GM08714 (cell line): ENCODE measurements around the gene PAPPA2.

Source experiments
- H3K4me3 ChIP-seq: fragments of 200-500 bp; sonication (Bioruptor generic); 2 replicates; pipeline ENCODE4 v1.5.1; 2014; ENCODE audit warnings: mild to moderate bottlenecking, low read length, inconsistent platforms
- ZNF274 ChIP-seq: IDR thresholded peaks from 2 replicates; pipeline ENCODE4 v1.6.1; 2012; ENCODE audit warnings: mild to moderate bottlenecking, low read depth, low read length

PAPPA2 gene

DNA sequence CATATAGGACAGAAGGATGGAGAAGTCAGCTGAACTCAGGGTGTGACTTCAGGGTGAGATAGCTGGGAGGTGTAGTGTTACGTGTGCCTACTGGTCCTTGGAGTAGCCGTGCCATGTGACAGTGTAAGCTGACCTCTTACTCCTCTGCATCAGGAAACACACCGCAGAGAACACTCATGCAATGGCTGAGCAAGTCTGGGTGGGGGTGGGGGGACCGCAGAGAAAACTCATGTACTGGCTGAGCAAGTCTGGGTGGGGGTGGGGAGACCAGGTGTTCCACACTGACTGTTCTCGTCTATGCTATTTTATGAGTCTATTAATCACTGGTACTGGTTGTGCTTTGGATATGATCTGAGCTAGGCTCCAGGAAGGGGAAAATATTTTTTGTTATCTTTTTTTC is 233.1 kb downstream of the PAPPA2 start:
- no peak overlapping the region for H3K4me3 ChIP-seq
- TF ChIP-seq ZNF274 = no peak

DNA sequence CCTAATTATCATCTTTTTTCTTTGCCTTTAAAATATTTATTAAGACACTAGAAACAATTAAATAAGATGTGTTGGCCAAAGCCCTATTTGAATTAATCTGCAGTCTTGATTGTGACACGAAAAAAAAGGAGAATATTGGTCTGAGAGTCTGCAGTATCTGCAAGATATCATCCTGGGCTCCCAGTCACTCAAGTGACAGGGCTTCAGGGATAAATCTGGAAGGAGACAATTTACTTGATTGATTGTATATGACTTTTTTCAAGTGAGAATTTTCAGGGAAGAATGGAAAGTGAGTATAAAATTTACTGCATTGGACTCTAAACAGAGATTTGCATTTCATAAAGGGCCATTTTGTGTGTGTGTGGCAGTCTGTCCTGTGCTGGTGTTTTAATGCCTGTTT is 233.7 kb downstream of the PAPPA2 start:
- no peak overlapping the region for H3K4me3 ChIP-seq
- no peak for TF ChIP-seq ZNF274

DNA sequence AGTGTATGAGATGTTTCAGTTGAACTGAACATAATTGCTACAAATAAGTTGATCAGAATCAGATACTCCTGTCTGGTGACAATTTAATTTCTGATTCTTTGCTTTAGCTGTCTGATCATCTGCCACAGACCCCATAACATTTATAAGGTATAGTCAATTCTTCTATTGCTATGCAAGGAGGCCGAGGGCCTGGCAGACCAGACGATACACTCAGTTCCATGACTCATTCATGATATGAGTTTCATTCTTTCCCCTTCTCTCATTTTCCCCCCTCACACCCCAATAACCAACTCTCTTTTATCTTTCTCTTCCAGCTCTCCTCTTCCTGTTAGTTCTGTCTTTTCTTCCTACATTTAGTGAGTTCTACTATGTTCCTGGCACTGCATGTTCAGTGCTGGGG is 236.8 kb downstream of the PAPPA2 start:
- no peak overlapping the region for H3K4me3 ChIP-seq
- no peak for TF ChIP-seq ZNF274

DNA sequence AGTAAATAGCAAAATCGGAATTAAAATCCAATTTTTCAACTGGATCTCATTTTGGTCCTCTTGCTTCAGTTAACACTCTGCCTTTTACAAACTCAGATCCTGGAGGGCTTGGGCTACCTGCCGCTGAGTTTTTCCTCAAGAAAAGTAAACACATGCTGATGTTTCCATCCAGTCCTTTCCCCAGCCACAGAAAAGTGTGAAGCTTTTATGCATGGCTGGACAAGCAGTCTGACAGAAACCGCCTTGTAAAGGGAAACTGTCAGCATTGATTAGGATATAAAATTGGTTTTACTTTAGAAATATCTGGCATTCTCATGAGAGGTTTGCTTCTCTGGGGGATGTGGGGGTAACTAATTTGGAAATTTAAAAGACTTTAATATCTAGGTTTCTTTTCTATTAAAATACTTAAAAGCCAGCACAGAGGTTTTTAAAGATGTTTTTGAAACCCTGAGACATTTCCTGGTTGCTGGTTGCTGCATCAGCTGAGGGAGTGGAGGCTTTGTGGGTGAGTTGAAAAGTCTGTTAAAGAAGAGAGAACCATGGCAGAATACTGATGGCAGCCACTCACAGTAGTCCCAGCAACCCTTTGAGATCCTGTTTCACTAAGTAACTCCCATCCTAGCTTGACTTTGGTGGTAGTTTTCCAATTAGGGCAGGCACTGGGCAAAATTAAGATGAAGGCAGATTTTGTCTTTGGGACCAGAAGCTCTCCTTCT is 238.3 kb downstream of the PAPPA2 start:
- no peak overlapping the region for H3K4me3 ChIP-seq
- no peak for TF ChIP-seq ZNF274

DNA sequence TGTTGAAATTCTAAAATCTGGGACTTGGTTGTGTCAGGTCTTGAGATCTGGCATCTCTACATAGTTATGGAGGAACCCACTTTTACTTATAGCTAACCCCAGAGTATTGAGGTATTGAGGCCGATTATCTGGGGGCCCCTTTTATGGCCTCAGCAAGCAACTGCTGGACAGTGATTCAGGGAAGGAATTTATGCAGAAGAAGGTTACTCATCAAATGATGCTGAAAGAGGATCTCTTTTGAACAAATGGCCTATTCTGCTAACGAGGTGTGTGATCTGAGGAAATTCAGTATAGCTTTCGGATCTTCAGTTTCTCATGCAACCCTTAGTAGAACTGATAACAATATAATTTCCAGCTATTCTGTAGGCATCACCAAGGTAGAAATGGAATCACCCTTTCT is 239.9 kb downstream of the PAPPA2 start:
- no peak for TF ChIP-seq ZNF274

DNA sequence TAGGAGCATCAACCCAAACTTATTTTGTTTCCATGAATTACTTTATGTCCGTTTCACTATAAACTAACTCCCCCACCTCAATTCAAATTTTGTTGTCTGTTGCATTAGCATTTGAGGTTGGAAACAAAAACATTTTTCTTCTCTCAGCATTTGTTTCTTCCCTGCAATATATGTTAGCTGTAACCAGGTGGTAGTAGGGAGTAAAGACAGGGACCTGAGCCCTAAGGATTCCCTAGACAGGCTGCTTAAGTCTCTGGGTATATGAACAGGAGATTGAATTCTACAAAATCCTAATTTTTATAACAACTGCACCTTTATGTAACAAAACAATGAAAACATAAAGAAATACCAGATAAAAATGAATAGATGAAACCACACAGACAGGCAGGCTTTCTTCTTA is 242.6 kb downstream of the PAPPA2 start:
- no peak overlapping the region for H3K4me3 ChIP-seq
- no peak for TF ChIP-seq ZNF274

More for the DNA sequence above, 239.9 kb downstream of the PAPPA2 start:
- H3K4me3 ChIP-seq = no peak overlapping the region

DNA sequence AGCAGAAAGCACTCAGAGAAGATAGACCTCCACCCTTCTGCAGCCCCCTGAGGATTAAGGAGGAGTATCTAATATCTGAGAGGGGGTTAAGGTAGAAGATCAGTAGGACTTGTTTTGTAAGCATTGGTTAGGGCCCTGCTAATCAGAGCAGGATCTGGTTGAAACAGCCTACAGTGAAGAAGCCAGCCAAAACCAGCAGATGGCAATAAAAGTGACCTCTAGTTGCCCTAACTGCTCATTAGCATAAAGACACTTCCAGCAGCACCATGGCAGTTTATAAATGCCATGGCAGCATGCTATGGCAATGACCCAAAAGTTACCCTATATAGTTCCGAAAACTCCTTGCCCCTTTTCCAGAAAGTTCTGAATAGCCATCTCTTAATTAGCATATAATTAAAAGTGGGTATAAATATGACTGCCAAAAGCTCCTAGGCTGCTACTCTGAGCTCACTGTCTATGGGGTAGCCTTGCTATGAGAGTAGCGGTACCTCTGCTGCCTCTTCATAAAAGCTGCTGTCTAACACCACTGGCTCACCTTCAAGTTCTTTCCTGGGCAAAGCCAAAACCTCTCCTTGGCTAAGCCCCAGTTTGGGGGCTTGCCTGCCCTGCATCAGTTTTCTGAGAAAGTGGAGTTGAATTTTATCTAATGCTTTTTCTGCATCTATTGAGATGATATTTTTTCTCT is 254.2 kb downstream of the PAPPA2 start:
- TF ChIP-seq ZNF274 = no peak
- no peak overlapping the region for H3K4me3 ChIP-seq

DNA sequence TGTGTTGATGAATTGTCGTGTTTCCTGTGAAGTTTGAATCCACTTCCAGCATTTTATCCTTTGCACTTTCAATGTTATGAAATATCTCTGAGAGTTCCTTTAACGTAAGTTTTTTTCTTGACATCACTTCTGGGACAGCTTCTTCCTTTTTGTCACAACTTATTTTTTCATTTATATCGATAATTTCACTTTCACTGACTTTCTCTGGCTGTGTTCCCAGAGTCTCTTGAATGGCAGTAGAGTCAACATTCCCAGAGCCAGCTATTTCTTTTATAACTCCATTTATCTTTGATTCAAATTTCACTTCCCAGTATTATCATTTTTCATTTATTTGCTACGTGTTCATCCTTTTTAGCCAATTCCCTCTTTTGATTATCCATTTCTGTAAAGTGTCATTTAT is 256.5 kb downstream of the PAPPA2 start:
- H3K4me3 ChIP-seq = no peak overlapping the region
- no peak for TF ChIP-seq ZNF274

DNA sequence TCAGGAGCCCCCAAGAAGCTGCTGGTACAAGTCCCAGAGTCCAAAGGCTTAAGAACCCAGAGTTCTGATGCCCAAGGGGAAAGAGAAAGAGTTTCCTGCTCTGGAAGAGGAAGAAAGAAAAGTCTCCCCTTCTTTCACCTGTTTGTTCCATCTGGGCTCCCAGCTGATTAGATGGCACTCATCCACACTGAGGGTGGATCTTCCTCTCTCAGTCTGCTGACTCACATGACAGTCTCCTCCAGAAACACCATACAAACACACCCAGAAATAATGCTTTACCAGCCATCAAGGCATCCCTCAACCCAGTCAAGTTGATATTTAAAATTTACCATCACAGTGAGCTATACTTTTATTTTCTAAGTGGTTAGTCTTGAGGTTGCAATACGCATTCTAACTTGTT is 257.9 kb downstream of the PAPPA2 start:
- no peak overlapping the region for H3K4me3 ChIP-seq
- no peak for TF ChIP-seq ZNF274

DNA sequence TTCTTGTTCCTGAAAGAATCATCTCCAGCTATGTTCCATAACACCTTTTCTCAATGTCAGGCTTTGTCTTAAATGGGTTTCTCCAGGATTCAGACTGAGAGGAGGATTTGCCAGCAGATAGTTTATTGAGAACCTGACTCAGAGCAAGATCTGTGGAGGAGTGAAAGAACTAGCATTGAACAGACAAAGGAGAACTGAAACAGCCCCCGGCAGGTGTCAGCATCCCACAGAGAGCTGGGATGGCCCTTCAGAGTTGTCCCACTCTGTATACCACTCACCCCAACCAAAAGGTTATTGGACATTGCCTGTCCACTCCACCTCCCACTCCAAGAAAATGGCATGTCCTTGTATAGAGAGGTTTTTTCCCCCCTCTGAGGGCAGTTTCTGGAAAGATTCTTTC is 270.7 kb downstream of the PAPPA2 start:
- TF ChIP-seq ZNF274 = no peak
- H3K4me3 ChIP-seq = no peak overlapping the region

DNA sequence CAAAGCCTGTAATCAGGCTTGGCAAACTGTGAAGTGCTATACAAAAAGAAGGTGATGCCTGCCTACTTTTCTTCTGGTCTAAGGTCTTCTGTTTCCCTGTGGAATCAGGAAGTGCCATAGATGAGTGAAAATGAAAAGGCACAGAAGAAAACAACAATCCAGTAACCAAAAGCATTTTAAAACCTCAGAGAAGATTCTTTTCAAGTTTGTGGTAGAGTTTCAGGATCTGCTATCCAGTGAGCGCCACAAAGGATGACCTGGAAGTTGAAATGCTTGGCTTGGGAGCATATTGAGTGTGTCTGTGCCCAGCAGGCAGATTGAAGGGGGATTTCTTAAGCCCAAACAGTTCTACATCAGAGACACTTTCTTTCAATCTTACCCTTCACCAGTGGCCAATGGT is 272.2 kb downstream of the PAPPA2 start:
- no peak for TF ChIP-seq ZNF274
- H3K4me3 ChIP-seq = no peak overlapping the region

DNA sequence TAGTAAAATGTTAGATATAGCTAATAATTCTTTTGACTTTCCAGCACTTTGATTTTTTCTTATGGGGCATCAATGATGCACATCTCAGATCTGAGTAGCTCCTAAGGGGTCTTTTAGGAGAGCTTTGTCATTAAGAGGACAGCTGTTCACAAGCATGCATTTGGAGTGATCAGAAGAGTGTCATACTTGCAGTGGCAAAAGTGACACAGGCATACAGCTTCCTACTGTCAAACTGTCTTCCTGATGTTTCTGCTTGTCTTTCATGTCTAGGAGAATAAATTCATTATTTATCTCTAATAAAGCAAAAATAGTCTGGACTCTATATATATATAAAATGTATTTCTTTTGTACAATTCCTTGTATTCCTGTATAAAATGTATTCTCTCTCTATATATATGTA is 273.0 kb downstream of the PAPPA2 start:
- H3K4me3 ChIP-seq = no peak overlapping the region
- no peak for TF ChIP-seq ZNF274

DNA sequence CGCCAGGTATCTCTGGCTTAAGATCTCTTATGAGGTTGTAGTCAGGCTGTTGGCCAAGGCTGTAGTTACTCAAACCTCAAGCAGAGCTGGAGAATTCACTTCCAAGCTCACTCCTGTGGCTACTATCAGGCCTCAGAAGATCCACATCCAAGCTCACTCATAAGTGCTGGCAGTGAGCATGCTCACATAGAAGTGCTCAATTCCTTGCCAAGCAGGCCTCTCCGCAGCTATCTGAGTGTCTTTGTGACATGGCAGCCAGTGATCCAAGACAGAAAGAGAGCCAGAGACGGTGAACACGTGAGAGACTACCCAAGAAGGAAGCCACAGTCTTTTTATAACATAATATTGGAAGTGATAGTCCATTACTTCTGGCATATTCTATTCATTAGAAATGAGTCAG is 278.2 kb downstream of the PAPPA2 start:
- no peak for TF ChIP-seq ZNF274
- no peak overlapping the region for H3K4me3 ChIP-seq

DNA sequence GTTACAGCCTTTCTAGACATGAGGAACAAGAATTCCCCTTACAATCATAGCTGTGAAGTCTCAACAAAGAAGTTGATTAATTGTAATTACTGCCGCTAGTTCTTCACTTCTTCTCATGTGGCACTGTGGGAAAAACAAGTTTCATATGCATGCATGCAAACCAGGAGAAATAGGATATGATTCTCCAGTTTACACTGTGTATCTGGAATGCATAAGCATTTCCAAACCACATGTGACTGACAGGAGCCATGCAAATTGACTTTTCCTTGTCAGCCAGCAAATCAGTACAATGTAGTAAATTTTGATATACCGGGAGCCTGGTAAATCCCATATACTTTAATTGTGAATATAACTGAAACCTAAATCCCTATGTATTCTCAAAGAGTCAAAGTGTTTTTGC is 279.3 kb downstream of the PAPPA2 start:
- TF ChIP-seq ZNF274 = no peak
- H3K4me3 ChIP-seq = no peak overlapping the region

DNA sequence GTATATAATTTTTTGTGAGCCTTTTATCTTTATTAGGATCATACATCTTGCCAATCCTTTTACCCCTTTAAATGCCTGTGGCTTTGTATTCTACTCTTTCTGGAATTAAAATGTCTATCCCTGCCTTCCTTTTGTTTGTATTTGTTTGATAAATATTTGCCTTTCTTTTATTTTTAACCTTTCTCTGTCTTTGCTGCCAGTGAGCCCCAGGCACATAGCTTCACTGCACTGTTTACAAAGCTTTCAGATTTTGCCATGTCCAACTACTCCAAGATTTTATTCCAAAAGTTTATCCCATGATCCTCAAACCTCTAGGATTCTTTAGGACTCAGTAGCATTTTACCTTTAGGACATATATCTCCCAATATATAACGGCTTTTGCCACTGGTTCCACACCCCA is 281.2 kb downstream of the PAPPA2 start:
- H3K4me3 ChIP-seq = no peak overlapping the region
- TF ChIP-seq ZNF274 = no peak

DNA sequence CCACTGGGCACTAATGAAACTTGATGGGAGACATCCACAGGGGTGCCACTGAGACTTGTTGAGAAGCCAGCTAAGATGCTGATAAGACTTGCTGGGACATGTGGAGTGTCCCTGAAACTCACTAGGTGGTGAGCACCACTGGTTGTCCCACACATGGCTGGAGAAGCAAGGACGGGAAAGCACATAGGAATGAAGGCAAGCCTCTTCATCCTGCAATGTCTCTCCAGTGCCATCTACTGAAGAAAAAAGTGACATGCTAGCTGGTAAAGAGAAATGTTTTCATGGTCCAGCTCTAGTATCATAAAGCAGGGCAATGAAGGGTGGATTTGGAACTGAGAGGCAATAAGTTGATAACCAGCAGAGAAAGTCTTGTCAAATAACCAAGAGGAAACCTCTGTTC is 283.0 kb downstream of the PAPPA2 start:
- TF ChIP-seq ZNF274 = no peak
- no peak overlapping the region for H3K4me3 ChIP-seq
